Mononuclear cell (primary cell): Measurements from ENCODE around the gene FNDC10. TPM values are rescaled to one million over a fixed set of nuclear protein-coding genes. Genes with fewer than 3 reads are reported as not detected.
"Not testable (repeated sequence)": the region's sequence is repeated elsewhere in the genome, so short reads cannot be mapped to it uniquely, and the experiment has no call there.

Experiments used
- H3K27me3 ChIP-seq: 2 replicates; pipeline ENCODE4 v1.6.0; 2011; ENCODE audit warnings: low read length, control low read depth; ENCODE audit not compliant: insufficient read depth
- H3K4me1 ChIP-seq: 2 replicates; pipeline ENCODE4 v1.5.1; 2011; ENCODE audit warnings: mild to moderate bottlenecking, low read length, control low read depth; ENCODE audit not compliant: insufficient read depth
- H3K4me3 ChIP-seq: 2 replicates; pipeline ENCODE4 v1.5.1; 2011; ENCODE audit warnings: mild to moderate bottlenecking, low read length, moderate library complexity
- H3K9me3 ChIP-seq: 2 replicates; pipeline ENCODE4 v1.5.1; 2011; ENCODE audit warnings: low read depth, mild to moderate bottlenecking, control low read depth, low read length
- total RNA-seq: library from RNA; depleted of rRNA; stranded (reverse); fragments of >200 nt; gene quantifications from one replicate; pipeline ENCODE4 v1.2.3, GENCODE V29; 2012

Gene FNDC10
- 1.2 TPM for total RNA-seq

DNA sequence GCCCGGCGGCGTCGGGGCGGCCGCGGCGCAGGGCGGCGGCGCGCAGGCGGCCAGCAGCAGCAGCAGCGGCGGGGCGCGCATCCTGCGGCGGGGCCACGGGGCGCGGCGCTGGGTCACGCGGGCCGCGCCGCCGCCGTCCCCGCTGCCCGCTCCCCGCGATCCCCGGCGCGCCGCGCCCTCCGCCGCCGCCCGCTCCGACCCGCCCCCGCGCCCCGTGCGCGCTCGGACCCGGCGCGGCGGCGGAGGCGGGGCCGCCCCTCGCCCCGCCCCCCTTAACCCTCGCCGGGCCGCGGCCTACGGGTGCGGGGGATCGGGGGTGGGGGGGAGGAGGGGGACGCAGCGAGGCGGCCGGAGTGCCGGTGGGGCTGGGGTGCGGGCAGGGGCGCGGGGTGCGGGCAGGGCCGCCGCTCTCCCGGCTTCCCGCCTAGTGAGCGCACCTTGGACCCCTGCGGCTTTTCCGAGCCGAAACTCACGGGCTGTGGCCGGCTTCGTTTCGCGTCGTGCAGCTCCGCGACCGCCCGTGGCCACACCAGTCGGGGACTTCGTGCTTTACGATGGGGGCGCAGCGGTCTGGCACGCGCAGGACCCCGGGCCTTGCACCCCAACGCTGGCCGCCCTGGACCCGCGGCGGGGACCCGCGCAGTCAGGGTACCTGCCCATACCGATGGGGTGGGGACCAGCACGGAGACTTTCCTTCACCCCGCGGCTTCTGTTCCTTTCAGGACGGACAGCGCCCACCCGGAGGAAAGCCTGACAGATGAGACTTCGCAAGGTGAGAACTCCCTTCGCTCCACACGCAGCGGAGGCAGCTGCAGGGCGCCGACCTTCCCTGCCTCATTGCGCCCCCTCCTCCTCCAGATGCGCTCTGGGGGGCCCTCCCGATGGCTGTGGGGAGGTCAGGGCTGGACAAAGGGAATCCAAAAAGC, at the start of gene FNDC10:
Gene FNDC10, minus strand, starts transcription at position 201 of the 926 bp plus-strand sequence. Its CDS starts 120 bp downstream, at position 81.
- Histone ChIP-seq H3K4me1 (peaks cover 27% of the 10 kb centered on the region), H3K27me3 (no peaks in the 10 kb centered on the region), H3K9me3 (no peaks in the 10 kb centered on the region), H3K4me3 (peak within 1 kb of the TSS; percentile 16)

DNA sequence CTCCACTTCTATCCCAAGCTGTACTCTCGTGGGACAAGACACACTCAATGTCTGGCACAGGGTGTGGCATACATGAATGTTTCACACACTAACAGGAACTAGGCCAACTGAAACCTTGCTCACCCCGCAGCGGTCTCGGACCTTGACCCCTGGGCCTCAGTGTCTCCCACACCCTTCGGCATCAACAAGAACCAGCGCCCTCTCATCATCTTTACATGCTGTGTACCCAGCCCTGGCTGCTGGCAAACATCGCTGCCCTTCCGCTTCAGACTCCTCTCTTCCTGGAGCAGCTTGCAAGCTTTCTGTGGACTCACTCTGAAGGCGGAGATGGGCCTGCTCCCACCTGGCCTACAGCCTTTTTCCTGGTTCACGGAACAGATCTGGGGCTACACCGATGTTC, 48.3 kb upstream of the FNDC10 start:
- H3K4me3 ChIP-seq, H3K9me3 ChIP-seq, H3K27me3 ChIP-seq, H3K4me1 ChIP-seq: not testable (repeated sequence)

- H3K9me3 ChIP-seq, H3K4me1 ChIP-seq, H3K27me3 ChIP-seq, H3K4me3 ChIP-seq: not testable (repeated sequence)
Measured at GRCh38 chr1:1647567-1648241, 47.8 kb upstream of the FNDC10 start.

DNA sequence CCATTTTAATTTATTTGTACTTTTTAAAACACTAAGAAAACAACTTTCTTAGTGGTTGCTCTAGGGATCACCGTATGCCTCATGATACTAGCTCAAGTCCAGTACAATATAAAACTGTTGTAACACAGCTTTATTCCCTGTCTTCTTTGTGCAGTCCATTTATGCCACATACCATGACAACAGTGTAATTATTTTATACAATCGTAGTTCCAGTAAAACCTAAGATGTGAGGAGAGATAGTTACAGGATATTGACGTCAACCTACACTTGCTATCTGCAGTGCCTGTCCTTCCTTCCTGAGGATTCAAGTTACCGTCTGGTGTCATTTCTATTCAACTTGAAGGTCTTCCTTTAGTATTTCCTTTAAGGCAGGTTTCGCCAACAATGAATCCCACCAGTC, 46.4 kb upstream of the FNDC10 start:
- H3K4me1 ChIP-seq, H3K9me3 ChIP-seq, H3K4me3 ChIP-seq, H3K27me3 ChIP-seq: not testable (repeated sequence)

GRCh38 chr1:1640711-1641461, 41.0 kb upstream of the FNDC10 start:
- not testable (repeated sequence) for H3K4me1 ChIP-seq, H3K27me3 ChIP-seq, H3K9me3 ChIP-seq, H3K4me3 ChIP-seq

- H3K4me3 ChIP-seq, H3K4me1 ChIP-seq, H3K9me3 ChIP-seq, H3K27me3 ChIP-seq: not testable (repeated sequence)
Measured at GRCh38 chr1:1640081-1640480, 40.1 kb upstream of the FNDC10 start.

GRCh38 chr1:1639368-1639767, 39.4 kb upstream of the FNDC10 start:
- H3K9me3 ChIP-seq, H3K27me3 ChIP-seq, H3K4me3 ChIP-seq, H3K4me1 ChIP-seq: not testable (repeated sequence)

GRCh38 chr1:1638528-1638927, 38.6 kb upstream of the FNDC10 start:
- H3K4me3 ChIP-seq, H3K4me1 ChIP-seq, H3K27me3 ChIP-seq, H3K9me3 ChIP-seq: not testable (repeated sequence)

GRCh38 chr1:1637479-1637875, 37.5 kb upstream of the FNDC10 start:
- H3K4me3 ChIP-seq, H3K9me3 ChIP-seq, H3K4me1 ChIP-seq, H3K27me3 ChIP-seq: not testable (repeated sequence)

DNA sequence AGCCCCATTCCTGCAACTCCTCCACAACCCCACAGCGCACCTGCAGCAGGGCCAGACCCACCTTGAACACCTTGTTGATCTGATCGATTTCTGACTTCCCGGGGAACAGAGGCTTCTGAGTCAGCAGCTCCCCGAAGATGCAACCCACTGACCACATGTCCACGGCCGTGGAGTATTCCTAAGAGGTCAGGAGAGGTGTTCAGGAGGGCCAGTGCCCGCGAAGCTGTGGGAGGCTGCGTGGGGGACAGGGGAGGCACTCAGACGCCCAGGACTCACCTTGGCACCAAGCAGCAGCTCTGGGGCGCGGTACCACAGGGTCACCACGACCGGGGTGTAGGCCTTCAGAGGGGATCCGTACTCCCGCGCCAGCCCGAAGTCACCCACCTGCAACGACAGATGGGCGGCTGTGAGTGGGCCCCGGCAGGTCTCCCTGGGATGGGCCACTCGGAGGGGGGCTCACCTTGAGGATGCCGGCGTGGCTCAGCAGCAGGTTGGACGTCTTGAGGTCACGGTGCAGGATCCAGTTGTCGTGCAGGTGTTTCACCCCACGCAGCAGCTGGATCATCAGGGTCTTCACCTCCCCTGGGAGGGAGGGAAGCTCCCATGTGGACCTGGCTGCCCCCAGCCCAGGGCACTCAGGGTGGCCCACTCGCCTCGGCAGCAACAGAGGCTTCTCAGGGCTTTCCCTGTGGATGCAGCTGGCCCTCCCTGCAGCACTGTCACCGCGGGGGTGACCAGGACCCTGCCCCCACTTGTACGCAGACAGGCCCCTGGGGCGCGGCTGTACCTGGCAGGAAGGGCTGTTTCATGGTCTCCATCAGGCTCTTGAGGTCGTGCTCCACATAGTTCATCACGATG, 36.9 kb upstream of the FNDC10 start:
- H3K9me3 ChIP-seq, H3K4me1 ChIP-seq, H3K4me3 ChIP-seq, H3K27me3 ChIP-seq: not testable (repeated sequence)

DNA sequence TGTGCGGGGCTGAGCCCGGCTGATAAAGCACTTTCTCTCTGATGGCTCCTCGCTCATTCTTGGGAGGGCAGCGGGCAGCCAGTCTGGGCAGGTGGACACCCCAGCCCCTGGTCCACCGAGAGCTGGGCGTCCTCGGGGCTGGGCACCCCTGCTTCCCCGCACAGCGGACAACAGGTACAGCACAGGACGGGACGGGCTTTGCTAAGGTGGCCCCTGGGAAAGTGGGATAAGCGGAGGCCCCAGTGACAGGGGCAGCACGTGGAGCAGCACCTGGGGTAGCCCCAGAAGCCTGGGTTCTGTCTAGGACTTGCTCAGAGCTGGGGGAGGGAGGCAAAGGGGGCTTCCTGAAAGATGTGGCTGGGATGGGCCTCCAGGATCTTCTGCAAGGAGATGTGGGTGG, 34.7 kb upstream of the FNDC10 start:
- not testable (repeated sequence) for H3K4me1 ChIP-seq

GRCh38 chr1:1633409-1633808, 33.5 kb upstream of the FNDC10 start:
- H3K4me3 ChIP-seq, H3K27me3 ChIP-seq, H3K4me1 ChIP-seq, H3K9me3 ChIP-seq: not testable (repeated sequence)

More for the DNA sequence above, 34.7 kb upstream of the FNDC10 start:
- H3K4me3 ChIP-seq, H3K27me3 ChIP-seq, H3K9me3 ChIP-seq: not testable (repeated sequence)

GRCh38 chr1:1631782-1632420, 32.0 kb upstream of the FNDC10 start, which contains the start of gene MMP23B:
Gene MMP23B (plus strand): TSS chr1:1632173. CDS start chr1:1632219, 46 bp downstream.
- peak within 1 kb of the TSS; percentile 22 for H3K4me3 ChIP-seq
- H3K9me3 ChIP-seq, result no peaks in the 10 kb centered on the region
- peaks cover 5% of the 10 kb centered on the region for H3K4me1 ChIP-seq
- peaks cover 3% of the 10 kb centered on the region for H3K27me3 ChIP-seq
